ENCODE results near the gene FCN2.

- TF ChIP-seq POLR2A (IDR thresholded peaks at IDR 0.05) (no peak), CTCF (IDR thresholded peaks at IDR 0.05) (no peak)
Measured at GRCh38 chr9:134836406-134836970, 44.1 kb upstream of the FCN2 start.

Data from Peyer's patch (tissue), 4 donors.